H9 (cell line): ENCODE results near the gene HMSD. TPM values are rescaled to one million over a fixed set of nuclear protein-coding genes. Genes with fewer than 3 reads are reported as not detected.

Source experiments
- DNase-seq: peaks from one replicate; pipeline ENCODE4 v3.0.0-alpha.2; 2017
- H2AFZ ChIP-seq: one replicate; pipeline ENCODE4 v1.6.1; 2013; ENCODE audit warnings: mild to moderate bottlenecking, low read length, control low read depth, moderate library complexity
- H2AK5ac ChIP-seq: 2 replicates; pipeline ENCODE4 v1.6.1; 2013; ENCODE audit warnings: low read length, control low read depth, mixed read lengths; ENCODE audit not compliant: insufficient read length
- H2BK120ac ChIP-seq: one replicate; pipeline ENCODE4 v1.6.1; 2013; ENCODE audit warnings: low read depth, mild to moderate bottlenecking, low read length, control low read depth, inconsistent platforms; ENCODE audit not compliant: poor library complexity, severe bottlenecking
- H2BK12ac ChIP-seq: 2 replicates; pipeline ENCODE4 v1.6.1; 2013; ENCODE audit warnings: low read length, control low read depth, mixed read lengths, low read depth; ENCODE audit not compliant: insufficient read length
- H2BK15ac ChIP-seq: 2 replicates; pipeline ENCODE4 v1.6.1; 2013; ENCODE audit warnings: low read depth, low read length, control low read depth
- H2BK20ac ChIP-seq: one replicate; pipeline ENCODE4 v1.6.1; 2013; ENCODE audit warnings: low read depth, mild to moderate bottlenecking, low read length, control low read depth, inconsistent platforms; ENCODE audit not compliant: poor library complexity, severe bottlenecking
- H2BK5ac ChIP-seq: 2 replicates; pipeline ENCODE4 v1.6.1; 2013; ENCODE audit warnings: low read length, control low read depth, mixed read lengths; ENCODE audit not compliant: insufficient read length
- H3K14ac ChIP-seq: 2 replicates; pipeline ENCODE4 v1.6.1; 2013; ENCODE audit warnings: low read length, control low read depth; ENCODE audit not compliant: insufficient read depth
- H3K18ac ChIP-seq: 2 replicates; pipeline ENCODE4 v1.6.1; 2013; ENCODE audit warnings: low read depth, mild to moderate bottlenecking, mixed read lengths, low read length, control low read depth; ENCODE audit not compliant: insufficient read length
- H3K23ac ChIP-seq: 2 replicates; pipeline ENCODE4 v1.6.1; 2013; ENCODE audit warnings: low read length, control low read depth, mixed read lengths, low read depth; ENCODE audit not compliant: insufficient read length
- H3K23me2 ChIP-seq: 2 replicates; pipeline ENCODE4 v1.6.1; 2013; ENCODE audit warnings: low read depth, mild to moderate bottlenecking, mixed read lengths, low read length, control low read depth; ENCODE audit not compliant: insufficient read length, poor library complexity, severe bottlenecking
- H3K27ac ChIP-seq: 2 replicates; pipeline ENCODE4 v1.5.1; 2013; ENCODE audit warnings: low read length, control low read depth, mixed read lengths, low read depth; ENCODE audit not compliant: insufficient read length
- H3K27me3 ChIP-seq: 2 replicates; pipeline ENCODE4 v1.6.1; 2013; ENCODE audit warnings: low read length, control low read depth, inconsistent platforms; ENCODE audit not compliant: insufficient read depth
- H3K4ac ChIP-seq: 2 replicates; pipeline ENCODE4 v1.6.1; 2013; ENCODE audit warnings: low read depth, mild to moderate bottlenecking, control low read depth, inconsistent platforms, low read length, moderate library complexity
- H3K4me1 ChIP-seq: 2 replicates; pipeline ENCODE4 v1.6.1; 2013; ENCODE audit warnings: low read length, control low read depth, inconsistent platforms; ENCODE audit not compliant: insufficient read depth
- H3K4me2 ChIP-seq: 2 replicates; pipeline ENCODE4 v1.6.1; 2013; ENCODE audit warnings: low read length, control low read depth, mixed read lengths; ENCODE audit not compliant: insufficient read length, insufficient read depth
- H3K56ac ChIP-seq: 2 replicates; pipeline ENCODE4 v1.6.1; 2013; ENCODE audit warnings: low read depth, mild to moderate bottlenecking, mixed read lengths, low read length, control low read depth; ENCODE audit not compliant: insufficient read length
- H3K79me1 ChIP-seq: 2 replicates; pipeline ENCODE4 v1.6.1; 2013; ENCODE audit warnings: low read depth, mild to moderate bottlenecking, moderate library complexity, low read length, control low read depth, inconsistent platforms; ENCODE audit not compliant: insufficient read depth, poor library complexity, severe bottlenecking
- H3K79me2 ChIP-seq: 2 replicates; pipeline ENCODE4 v1.6.1; 2013; ENCODE audit warnings: low read length, control low read depth, inconsistent platforms; ENCODE audit not compliant: insufficient read depth
- H3K9ac ChIP-seq: 2 replicates; pipeline ENCODE4 v1.6.1; 2013; ENCODE audit warnings: low read length, control low read depth, mixed read lengths; ENCODE audit not compliant: insufficient read length; ENCODE audit errors: extremely low read depth
- H3K9me3 ChIP-seq: one replicate; pipeline ENCODE4 v1.6.1; 2013; ENCODE audit warnings: low read depth, low read length, inconsistent platforms; ENCODE audit not compliant: control insufficient read depth
- H3T11ph ChIP-seq: one replicate; pipeline ENCODE4 v1.6.1; 2013; ENCODE audit warnings: mild to moderate bottlenecking, low read length, control low read depth, inconsistent platforms
- H4K20me1 ChIP-seq: one replicate; pipeline ENCODE4 v1.6.1; 2013; ENCODE audit not compliant: control insufficient read depth, insufficient read length, insufficient read depth
- H4K5ac ChIP-seq: 2 replicates; pipeline ENCODE4 v1.6.1; 2013; ENCODE audit warnings: low read depth, mild to moderate bottlenecking, mixed read lengths, low read length, control low read depth; ENCODE audit not compliant: insufficient read length
- H4K8ac ChIP-seq: replicated peaks from 2 replicates; pipeline ENCODE4 v1.6.1; 2013; ENCODE audit warnings: low read length, control low read depth, mixed read lengths, low read depth; ENCODE audit not compliant: insufficient read length
- H4K91ac ChIP-seq: 2 replicates; pipeline ENCODE4 v1.6.1; 2013; ENCODE audit warnings: low read depth, mild to moderate bottlenecking, moderate library complexity, mixed read lengths, low read length, control low read depth; ENCODE audit not compliant: insufficient read length
- H3K27ac Mint-ChIP-seq, 3 experiments: 2 replicates in 2 of 3; 3 replicates in 1 of 3; pipeline ENCODE4 v1.8.0; 2020 to 2021; ENCODE audit warnings: mixed read lengths in 3 of 3, mild to moderate bottlenecking in 1 of 3, moderate library complexity in 1 of 3
- H3K27me3 Mint-ChIP-seq: 2 replicates; pipeline ENCODE4 v1.8.0; 2021; ENCODE audit warnings: low read depth, mild to moderate bottlenecking, moderate library complexity, mixed read lengths
- H3K36me3 Mint-ChIP-seq, 3 experiments: 2 replicates in 2 of 3; 3 replicates in 1 of 3; pipeline ENCODE4 v1.8.0; 2020 to 2021; ENCODE audit warnings: low read depth in 3 of 3, mixed read lengths in 3 of 3; ENCODE audit not compliant: insufficient read depth in 1 of 3
- H3K4me1 Mint-ChIP-seq, 2 experiments: 2 replicates each; pipeline ENCODE4 v1.8.0; 2020; ENCODE audit warnings: mixed read lengths in 2 of 2
- H3K4me3 Mint-ChIP-seq, 2 experiments: 2 replicates in 1 of 2; 3 replicates in 1 of 2; pipeline ENCODE4 v1.8.0; 2020 to 2021; ENCODE audit warnings: mild to moderate bottlenecking in 2 of 2, mixed read lengths in 2 of 2, moderate library complexity in 1 of 2
- H3K9me3 Mint-ChIP-seq, 2 experiments: 2 replicates in 1 of 2; 3 replicates in 1 of 2; pipeline ENCODE4 v1.8.0; 2020; ENCODE audit warnings: mild to moderate bottlenecking in 2 of 2, mixed read lengths in 2 of 2, moderate library complexity in 1 of 2
- WGBS: extraction: QIAGEN DNeasy Blood & Tissue Kit; methylation state at CpG from one replicate; pipeline ENCODE4 v1.1.7; 2013; ENCODE audit warnings: missing lambda C conversion rate, low lambda C conversion rate, mixed read lengths; ENCODE audit not compliant: insufficient read length; ENCODE audit errors: extremely low coverage; 5-methylcytosine and 5-hydroxymethylcytosine counted together
- long read RNA-seq: library from polyadenylated mRNA; unstranded; transcript quantifications from one replicate; pipeline ENCODE4 v2.0.0, GENCODE V29; 2020
- total RNA-seq: library from RNA; stranded (reverse); gene quantifications from 2 replicates; pipeline ENCODE4 v1.2.1, GENCODE V29; 2021
- TF ChIP-seq, protein P1 (sequence below): fragments of 200-600 bp; sonication (generic); conservative IDR thresholded peaks from 3 replicates; pipeline ENCODE4 v1.8.0; 2021; ENCODE audit warnings: antibody characterized with exemption, mild to moderate bottlenecking

The HMSD gene, protein sequence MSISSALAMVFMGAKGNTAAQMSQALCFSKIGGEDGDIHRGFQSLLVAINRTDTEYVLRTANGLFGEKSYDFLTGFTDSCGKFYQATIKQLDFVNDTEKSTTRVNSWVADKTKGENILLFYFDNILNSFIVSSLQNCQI
- total RNA-seq: 3.9 and 6.6 TPM in 2 replicates
- long read RNA-seq, partial matches to known transcripts: 0 of 6 reads
- long read RNA-seq, other reads (novel, unspliced or antisense): 2 of 6 reads

GRCh38 chr18:63949068-63949737, at the start of gene HMSD:
Gene HMSD (plus strand): TSS chr18:63949301. CDS start chr18:63953456, 4,155 bp downstream.
- Histone ChIP-seq H3K27ac (no peak within 1 kb of the TSS), H4K20me1 (no peaks in the 10 kb centered on the region)

More at GRCh38 chr18:63949068-63949737, at the start of gene HMSD:
- H2BK20ac ChIP-seq: no peak within 1 kb of the TSS
- H3K79me1 ChIP-seq: no peaks in the 10 kb centered on the region
- H3K4ac ChIP-seq: no peak within 1 kb of the TSS
- H3K4me3 Mint-ChIP-seq: peak within 1 kb of the TSS; percentile 74 to 83
- no peak within 1 kb of the TSS for H4K8ac ChIP-seq
- H3K9me3 ChIP-seq: no peaks in the 10 kb centered on the region
- no peak within 1 kb of the TSS for H4K91ac ChIP-seq
- no peak within 1 kb of the TSS for H2AK5ac ChIP-seq
- no CpG with 5 or more reads among the region's 35 CpGs for WGBS
- H3K14ac ChIP-seq: peak within 1 kb of the TSS; percentile 81
- H3K4me1 ChIP-seq: no peaks in the 10 kb centered on the region
- H2BK12ac ChIP-seq: no peak within 1 kb of the TSS
- peak within 1 kb of the TSS; percentile 26 for H3K4me2 ChIP-seq
- no peak within 1 kb of the TSS for H4K5ac ChIP-seq
- H3K18ac ChIP-seq: peak within 1 kb of the TSS; percentile 53
- no peak within 1 kb of the TSS for H2AFZ ChIP-seq
- H3K23me2 ChIP-seq: peaks cover 2% of the 10 kb centered on the region
- no peak within 1 kb of the TSS for H3K56ac ChIP-seq
- peak within 1 kb of the TSS; percentile 41 for H3K9ac ChIP-seq
- no peak within 1 kb of the TSS for H3K23ac ChIP-seq
- H2BK15ac ChIP-seq: no peak within 1 kb of the TSS
- H3K79me2 ChIP-seq: no peaks in the 10 kb centered on the region
- H3K27ac Mint-ChIP-seq: peak within 1 kb of the TSS; percentile 40 to 79 (median 73); a peak in 3 of 7 replicates
- DNase-seq: peak; percentile 91
- H3K9me3 Mint-ChIP-seq: peaks cover 0 to 6% of the 10 kb centered on the region in 2 experiments; a peak in 2 of 5 replicates
- H3T11ph ChIP-seq: no peak within 1 kb of the TSS
- TF ChIP-seq, protein P1, sequence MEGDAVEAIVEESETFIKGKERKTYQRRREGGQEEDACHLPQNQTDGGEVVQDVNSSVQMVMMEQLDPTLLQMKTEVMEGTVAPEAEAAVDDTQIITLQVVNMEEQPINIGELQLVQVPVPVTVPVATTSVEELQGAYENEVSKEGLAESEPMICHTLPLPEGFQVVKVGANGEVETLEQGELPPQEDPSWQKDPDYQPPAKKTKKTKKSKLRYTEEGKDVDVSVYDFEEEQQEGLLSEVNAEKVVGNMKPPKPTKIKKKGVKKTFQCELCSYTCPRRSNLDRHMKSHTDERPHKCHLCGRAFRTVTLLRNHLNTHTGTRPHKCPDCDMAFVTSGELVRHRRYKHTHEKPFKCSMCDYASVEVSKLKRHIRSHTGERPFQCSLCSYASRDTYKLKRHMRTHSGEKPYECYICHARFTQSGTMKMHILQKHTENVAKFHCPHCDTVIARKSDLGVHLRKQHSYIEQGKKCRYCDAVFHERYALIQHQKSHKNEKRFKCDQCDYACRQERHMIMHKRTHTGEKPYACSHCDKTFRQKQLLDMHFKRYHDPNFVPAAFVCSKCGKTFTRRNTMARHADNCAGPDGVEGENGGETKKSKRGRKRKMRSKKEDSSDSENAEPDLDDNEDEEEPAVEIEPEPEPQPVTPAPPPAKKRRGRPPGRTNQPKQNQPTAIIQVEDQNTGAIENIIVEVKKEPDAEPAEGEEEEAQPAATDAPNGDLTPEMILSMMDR: peak; percentile 60
- no peak within 1 kb of the TSS for H2BK5ac ChIP-seq
- H3K4me1 Mint-ChIP-seq: peaks cover 6 to 14% of the 10 kb centered on the region in 2 experiments
- H2BK120ac ChIP-seq: no peak within 1 kb of the TSS
- peaks cover 0 to 2% (median 0%) of the 10 kb centered on the region in 3 experiments; a peak in 1 of 7 replicates for H3K36me3 Mint-ChIP-seq
- H3K27me3 Mint-ChIP-seq: peaks cover 33% of the 10 kb centered on the region
- H3K27me3 ChIP-seq: no peaks in the 10 kb centered on the region
